Activated CD4-positive, alpha-beta T cell treated with anti-CD3 and anti-CD28 coated beads, Interleukin-2, amount 10 ng/mL, durations not matched to agents 24 days and 14 days (primary cell): ENCODE measurements around the gene RLN3. TPM values are rescaled to one million over a fixed set of nuclear protein-coding genes. Genes with fewer than 3 reads are reported as not detected.

ENCODE experiments used
- DNase-seq: peaks from one replicate; pipeline ENCODE4 v3.0.0; 2022
- H3K27ac Mint-ChIP-seq: one replicate; pipeline ENCODE4 v1.8.0; 2022; ENCODE audit warnings: mild to moderate bottlenecking, mixed read lengths
- H3K27me3 Mint-ChIP-seq: one replicate; pipeline ENCODE4 v1.8.0; 2022; ENCODE audit warnings: mixed read lengths
- H3K36me3 Mint-ChIP-seq: one replicate; pipeline ENCODE4 v1.8.0; 2022; ENCODE audit warnings: low read depth, mild to moderate bottlenecking, mixed read lengths
- H3K4me1 Mint-ChIP-seq: one replicate; pipeline ENCODE4 v1.8.0; 2021; ENCODE audit warnings: mixed read lengths
- H3K4me3 Mint-ChIP-seq: one replicate; pipeline ENCODE4 v1.8.0; 2022; ENCODE audit warnings: mild to moderate bottlenecking, moderate library complexity, mixed read lengths
- H3K9me3 Mint-ChIP-seq: one replicate; pipeline ENCODE4 v1.8.0; 2021; ENCODE audit warnings: mixed read lengths
- intact Hi-C: fragments of 100-400 bp; cut with micrococcal nuclease; formaldehyde crosslinking; loops from one replicate; pipeline ENCODE4 v1.15.1; 2023
- total RNA-seq: library from RNA; stranded (reverse); gene quantifications from 2 replicates; pipeline ENCODE4 v1.2.3, GENCODE V29; 2022

The RLN3 gene
- total RNA-seq, 1 donor from 2014 or later: not detected

DNA sequence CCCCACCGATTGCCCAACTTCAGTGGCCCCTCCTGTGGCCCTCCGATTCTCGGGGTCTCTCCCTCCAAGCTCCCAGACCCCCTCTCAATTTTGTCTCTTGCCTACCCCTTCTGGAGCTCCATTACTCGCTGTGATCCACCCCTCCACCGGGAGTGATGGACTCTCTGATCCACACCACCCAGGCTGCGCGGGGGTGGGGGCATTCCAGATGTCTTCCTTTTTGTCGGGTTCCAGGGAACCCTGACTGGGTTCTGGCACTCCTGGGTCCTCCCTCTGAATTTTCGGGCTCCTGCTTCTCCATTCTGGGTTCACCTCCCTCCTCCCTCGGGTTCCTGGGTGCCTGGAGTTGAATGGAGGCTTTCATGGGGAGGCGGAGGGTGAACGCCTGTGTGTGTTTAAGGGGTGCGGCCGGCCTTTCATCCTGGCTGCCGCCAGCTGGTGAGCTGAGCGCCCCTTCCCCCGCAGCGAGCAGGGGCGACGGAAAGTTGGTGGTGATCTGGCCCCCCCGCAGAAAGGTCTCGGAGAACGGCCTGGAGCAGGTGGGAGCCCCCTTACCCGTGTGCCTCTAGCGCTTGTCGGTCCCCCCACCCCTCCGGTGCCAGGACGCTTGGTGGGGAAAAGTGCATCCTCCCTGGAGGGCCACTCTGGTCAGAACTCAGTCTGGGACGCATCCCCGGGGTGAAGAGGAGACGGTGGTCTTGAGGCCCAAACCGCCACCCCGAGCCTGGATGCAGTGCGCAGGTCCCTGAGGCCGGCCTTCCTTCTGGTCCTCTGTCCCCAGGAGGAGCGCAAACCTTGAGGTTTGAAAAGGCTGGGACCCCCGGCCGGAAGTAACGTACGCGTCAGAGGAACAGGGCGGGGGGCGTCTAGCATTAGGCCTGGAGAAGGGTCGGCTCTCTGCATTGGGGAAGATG lies 46.2 kb downstream of the RLN3 start:
- peaks cover 6% of the 10 kb centered on the region for H3K27me3 Mint-ChIP-seq
- intact Hi-C loops: loop anchor here (1.0 to 10.0 kb wide), 7 partner anchors 7 to 299 kb away; partner anchors contain the start of genes C19orf53 and RFX1
- peaks cover 16% of the 10 kb centered on the region for H3K4me1 Mint-ChIP-seq
- H3K27ac Mint-ChIP-seq: peak overlapping the region; percentile 99
- peak overlapping the region; percentile 99 for H3K4me3 Mint-ChIP-seq
- H3K36me3 Mint-ChIP-seq: peaks cover 2% of the 10 kb centered on the region
- H3K9me3 Mint-ChIP-seq: no peaks in the 10 kb centered on the region
- DNase-seq: peak; percentile 83

DNA sequence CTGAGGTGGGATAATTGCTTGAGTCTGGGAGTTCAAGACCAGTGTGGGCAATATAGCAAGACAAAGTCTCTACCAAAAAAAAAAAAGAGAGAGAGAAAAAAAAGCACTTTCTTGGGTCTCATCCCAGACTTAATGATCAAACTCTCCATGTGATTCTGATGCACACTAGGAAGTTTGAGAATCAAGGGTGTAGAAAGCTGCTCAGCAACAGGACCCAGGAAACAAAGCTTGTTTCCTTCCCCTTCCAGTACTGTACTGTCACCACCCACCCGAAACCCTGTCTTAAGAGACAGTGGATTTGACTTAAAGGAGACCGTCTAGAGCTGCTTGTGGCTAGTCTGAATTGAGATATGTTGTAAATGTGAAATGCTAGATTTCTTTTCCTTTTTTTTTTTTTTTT lies 50.5 kb downstream of the RLN3 start:
- H3K27me3 Mint-ChIP-seq: peaks cover 3% of the 10 kb centered on the region
- peaks cover 28% of the 10 kb centered on the region for H3K4me1 Mint-ChIP-seq
- H3K4me3 Mint-ChIP-seq: no peak overlapping the region
- no peaks in the 10 kb centered on the region for H3K9me3 Mint-ChIP-seq
- no peak overlapping the region for H3K27ac Mint-ChIP-seq
- intact Hi-C loops: loop anchor here (10.0 kb wide), 1 partner anchor 304 kb away; the partner anchor contains the start of gene C19orf53
- peaks cover 2% of the 10 kb centered on the region for H3K36me3 Mint-ChIP-seq
- no peak for DNase-seq

Other genes with a start within 250 kb of the RLN3 start
- gene ZSWIM4, start 232.7 kb upstream of the RLN3 start, total RNA-seq: 7.3 and 7.5 TPM in 2 replicates
- gene NANOS3, start 151.0 kb upstream of the RLN3 start, total RNA-seq: 1.4 and 1.9 TPM in 2 replicates
- gene BRME1, start 122.0 kb upstream of the RLN3 start, total RNA-seq: 16.2 and 18.6 TPM in 2 replicates
- 38.5 and 39.4 TPM in 2 replicates for gene CC2D1A, start 121.9 kb upstream of the RLN3 start, total RNA-seq
- gene PODNL1, start 89.7 kb upstream of the RLN3 start, total RNA-seq: not detected in 2 replicates
- 61.5 and 63.2 TPM in 2 replicates for gene DCAF15, start 75.6 kb upstream of the RLN3 start, total RNA-seq
- 17.0 and 18.0 TPM in 2 replicates for gene RFX1, start 21.8 kb upstream of the RLN3 start, total RNA-seq
- gene IL27RA, start 3.6 kb downstream of the RLN3 start, total RNA-seq: 81.6 and 86.4 TPM in 2 replicates
- 0.28 TPM in 1 of 2 replicates, not detected in the other for gene PALM3, start 33.9 kb downstream of the RLN3 start, total RNA-seq
- gene MISP3, start 44.6 kb downstream of the RLN3 start, total RNA-seq: 2.7 and 3.6 TPM in 2 replicates
- 0.54 and 0.58 TPM in 2 replicates for gene C19orf67, start 57.6 kb downstream of the RLN3 start, total RNA-seq
- 147 and 152 TPM in 2 replicates for gene SAMD1, start 62.6 kb downstream of the RLN3 start, total RNA-seq
- gene PRKACA, start 89.6 kb downstream of the RLN3 start, total RNA-seq: 62.6 and 64.7 TPM in 2 replicates
- gene ASF1B, start 108.4 kb downstream of the RLN3 start, total RNA-seq: 85.8 and 90.2 TPM in 2 replicates
- 14.3 and 17.2 TPM in 2 replicates for gene ADGRL1, start 178.0 kb downstream of the RLN3 start, total RNA-seq